ENCODE results near the gene GRHL1.

The GRHL1 gene

DNA sequence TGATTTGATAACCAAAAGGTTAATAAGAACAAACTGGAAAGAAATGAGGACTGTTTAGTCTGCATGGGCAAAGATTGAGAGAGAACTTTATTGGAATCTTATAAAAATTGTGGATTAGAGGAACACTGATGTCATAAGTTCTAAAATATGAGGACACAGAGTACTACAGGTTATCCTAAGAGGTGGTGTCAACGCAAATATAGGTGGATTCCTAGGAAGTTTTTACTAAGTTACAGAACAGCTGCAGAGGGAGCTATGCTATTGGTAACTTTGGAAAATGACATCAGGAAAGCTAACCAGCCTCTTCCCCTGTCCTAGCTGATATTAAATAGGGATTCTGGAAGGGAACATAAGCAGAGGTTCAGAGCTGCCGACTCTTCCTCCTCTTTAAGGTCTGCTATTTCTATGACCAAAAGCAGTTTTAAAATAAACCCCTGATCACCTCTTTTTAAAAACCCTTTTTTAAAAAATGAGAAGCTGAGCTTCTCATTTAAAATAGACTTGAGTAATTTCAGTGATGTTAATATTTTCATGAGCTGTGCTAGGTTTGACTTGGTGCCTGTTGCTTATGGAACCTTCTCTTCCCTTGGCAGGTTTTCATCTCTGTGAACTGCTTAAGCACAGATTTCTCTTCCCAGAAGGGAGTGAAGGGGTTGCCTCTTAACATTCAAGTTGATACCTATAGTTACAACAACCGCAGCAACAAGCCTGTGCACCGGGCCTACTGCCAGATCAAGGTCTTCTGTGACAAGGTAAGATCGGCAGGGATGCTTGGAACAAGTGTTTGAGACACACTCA, 34.2 kb downstream of the GRHL1 start:
- no peak for DNase-seq (ENCODE audit: low read depth)
- TF ChIP-seq, protein P1, sequence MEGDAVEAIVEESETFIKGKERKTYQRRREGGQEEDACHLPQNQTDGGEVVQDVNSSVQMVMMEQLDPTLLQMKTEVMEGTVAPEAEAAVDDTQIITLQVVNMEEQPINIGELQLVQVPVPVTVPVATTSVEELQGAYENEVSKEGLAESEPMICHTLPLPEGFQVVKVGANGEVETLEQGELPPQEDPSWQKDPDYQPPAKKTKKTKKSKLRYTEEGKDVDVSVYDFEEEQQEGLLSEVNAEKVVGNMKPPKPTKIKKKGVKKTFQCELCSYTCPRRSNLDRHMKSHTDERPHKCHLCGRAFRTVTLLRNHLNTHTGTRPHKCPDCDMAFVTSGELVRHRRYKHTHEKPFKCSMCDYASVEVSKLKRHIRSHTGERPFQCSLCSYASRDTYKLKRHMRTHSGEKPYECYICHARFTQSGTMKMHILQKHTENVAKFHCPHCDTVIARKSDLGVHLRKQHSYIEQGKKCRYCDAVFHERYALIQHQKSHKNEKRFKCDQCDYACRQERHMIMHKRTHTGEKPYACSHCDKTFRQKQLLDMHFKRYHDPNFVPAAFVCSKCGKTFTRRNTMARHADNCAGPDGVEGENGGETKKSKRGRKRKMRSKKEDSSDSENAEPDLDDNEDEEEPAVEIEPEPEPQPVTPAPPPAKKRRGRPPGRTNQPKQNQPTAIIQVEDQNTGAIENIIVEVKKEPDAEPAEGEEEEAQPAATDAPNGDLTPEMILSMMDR (conservative IDR thresholded peaks at IDR 0.05; ENCODE audit: low read length) = no peak; the same call in 1 of the 2 replicates
- no peak overlapping the region for H3K4me3 ChIP-seq (ENCODE audit: low read length)

DNA sequence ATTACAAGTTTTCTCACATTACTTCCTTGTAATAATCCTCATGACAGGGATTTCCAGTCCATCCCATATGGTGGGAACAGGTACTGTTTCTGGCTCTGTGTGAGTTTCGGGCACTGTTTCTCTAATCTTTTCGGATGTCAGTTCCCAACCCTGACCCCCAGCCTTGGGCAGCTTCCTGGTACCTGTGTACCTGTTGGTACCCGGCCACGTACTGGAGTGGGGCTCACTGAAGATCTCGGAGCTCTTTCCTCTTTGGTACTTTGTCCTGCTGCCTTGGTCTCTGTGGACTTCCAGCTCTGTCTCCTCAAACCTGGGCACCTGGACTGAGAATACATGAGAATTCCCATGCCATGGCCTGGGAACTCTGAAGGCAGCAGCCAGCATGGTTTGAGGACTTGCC, 36.8 kb downstream of the GRHL1 start:
- TF ChIP-seq, protein P1 (conservative IDR thresholded peaks at IDR 0.05; ENCODE audit: low read length) = no peak
- H3K4me3 ChIP-seq (ENCODE audit: low read length) = no peak overlapping the region

DNA sequence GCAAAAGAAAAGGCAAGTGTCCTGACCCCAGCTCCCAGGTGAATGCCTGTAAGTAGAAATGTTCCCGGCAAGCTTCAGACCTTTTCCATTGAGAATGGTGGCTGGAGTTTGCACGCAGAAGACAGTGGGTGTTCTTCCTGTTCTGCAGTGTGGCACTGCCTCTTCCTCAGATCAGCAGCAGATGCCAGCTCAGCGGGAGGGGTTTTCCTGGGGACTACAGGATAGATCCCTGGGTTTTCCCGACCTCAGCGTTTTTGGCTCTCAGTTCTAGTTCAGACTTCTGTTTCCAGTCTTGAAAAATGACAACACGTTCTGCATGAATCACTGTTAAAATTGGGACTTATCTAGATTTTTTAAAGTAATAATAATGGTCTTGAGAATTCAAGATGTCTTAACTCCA, 39.2 kb downstream of the GRHL1 start:
- peak; percentile 53 for DNase-seq (ENCODE audit: low read depth)

More for the DNA sequence above, 36.8 kb downstream of the GRHL1 start:
- no peak for DNase-seq (ENCODE audit: low read depth)

DNA sequence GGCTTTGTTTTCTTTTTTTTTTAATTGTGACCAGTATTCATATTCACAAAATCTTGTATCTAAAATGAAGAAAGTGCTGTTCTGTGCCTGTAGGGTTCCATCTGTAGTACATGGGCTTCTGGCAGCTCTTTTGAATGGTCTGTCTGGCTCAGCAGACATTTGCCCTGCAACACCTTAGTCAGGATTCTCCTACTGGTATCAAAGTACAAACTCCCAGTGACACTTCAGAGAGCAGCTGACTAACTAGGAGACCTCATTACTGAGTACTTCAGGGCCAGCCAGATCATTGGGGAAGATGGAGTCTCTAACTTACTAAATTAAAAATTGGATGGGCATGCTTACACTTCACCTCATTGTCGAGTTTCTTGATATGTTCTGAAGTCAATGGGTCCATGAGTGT, 39.7 kb downstream of the GRHL1 start:
- H3K4me3 ChIP-seq (ENCODE audit: low read length) = no peak overlapping the region
- TF ChIP-seq, protein P1 (conservative IDR thresholded peaks at IDR 0.05; ENCODE audit: low read length) = no peak
- DNase-seq (ENCODE audit: low read depth) = no peak

More for the DNA sequence above, 39.2 kb downstream of the GRHL1 start:
- no peak overlapping the region for H3K4me3 ChIP-seq (ENCODE audit: low read length)
- TF ChIP-seq, protein P1 (conservative IDR thresholded peaks at IDR 0.05; ENCODE audit: low read length) = no peak

DNA sequence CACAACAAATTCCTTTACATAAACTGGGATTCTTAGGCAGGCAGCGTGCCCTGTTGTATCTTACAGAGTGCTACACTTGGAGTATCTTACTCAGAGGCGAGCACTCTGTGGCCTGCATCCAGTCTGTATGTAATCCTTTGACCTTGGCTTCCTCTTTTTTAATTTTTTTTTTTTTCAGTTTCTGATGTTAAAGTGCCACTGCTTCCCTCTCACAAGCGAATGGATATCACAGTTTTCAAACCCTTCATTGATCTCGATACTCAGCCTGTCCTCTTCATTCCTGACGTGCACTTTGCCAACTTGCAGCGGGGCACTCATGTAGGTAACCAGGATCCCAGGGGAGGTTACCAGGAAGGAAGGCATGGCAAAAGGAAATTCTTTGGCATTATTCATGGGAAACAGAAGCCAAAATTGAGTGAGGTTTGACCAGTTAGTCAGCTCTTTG, 40.4 kb downstream of the GRHL1 start:
- TF ChIP-seq, protein P1 (conservative IDR thresholded peaks at IDR 0.05; ENCODE audit: low read length) = no peak
- DNase-seq (ENCODE audit: low read depth) = peak; percentile 68
- no peak overlapping the region for H3K4me3 ChIP-seq (ENCODE audit: low read length)

DNA sequence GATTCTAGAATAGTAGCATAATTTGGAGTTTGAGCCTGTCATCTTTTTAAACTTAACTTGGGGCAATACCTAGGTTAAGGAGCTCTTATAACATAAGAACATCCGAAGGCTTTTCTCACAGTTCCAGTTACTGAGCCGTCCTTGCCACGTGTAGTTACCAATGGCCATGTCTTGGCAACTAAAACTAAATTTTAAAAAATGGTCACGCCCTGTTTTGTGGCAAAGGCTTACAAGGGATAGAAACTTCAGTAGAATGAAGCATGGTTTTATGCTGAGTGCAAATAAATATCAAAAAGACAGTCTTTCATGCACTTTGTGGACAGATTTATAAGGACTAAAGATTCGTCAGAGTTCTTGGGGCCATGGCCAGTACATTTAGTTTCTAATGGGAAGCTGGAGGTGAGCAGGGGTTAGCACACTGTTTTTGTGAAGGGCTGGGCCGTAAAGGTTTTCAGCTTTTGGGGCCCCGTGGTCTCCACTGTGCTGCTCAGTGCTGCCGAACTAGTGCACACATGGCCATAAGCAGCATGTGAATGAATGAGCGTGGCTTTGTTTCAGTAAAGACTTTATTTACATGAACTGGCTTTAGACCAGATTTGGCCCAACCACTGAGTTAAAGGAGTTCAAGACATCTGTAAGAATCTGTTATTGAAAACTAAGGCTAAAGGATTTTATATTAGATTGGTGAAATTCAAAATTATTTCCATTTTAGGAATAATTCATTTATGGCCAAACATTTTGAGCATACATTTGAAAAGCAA, 41.1 kb downstream of the GRHL1 start:
- DNase-seq (ENCODE audit: low read depth) = no peak
- no peak overlapping the region for H3K4me3 ChIP-seq (ENCODE audit: low read length)
- TF ChIP-seq, protein P1 (conservative IDR thresholded peaks at IDR 0.05; ENCODE audit: low read length) = no peak

Measured in AG10803 (cell line).